HepG2 (cell line): ENCODE results near the gene ERICH3. TPM values are rescaled to one million over a fixed set of nuclear protein-coding genes. Genes with fewer than 3 reads are reported as not detected.

Source experiments
- ATAC-seq: fragments of 200-7000 bp; cut with Tn5 transposase; 3 replicates; pipeline ENCODE4 v1.9.1; 2020; ENCODE audit warnings: mild to moderate bottlenecking, moderate library complexity
- BruUV-seq: library from RNA; stranded (reverse); fragments of 400-500 nt; replicated peaks from 2 replicates; lab custom pipeline; 2021; lab: Mats Ljungman, UMichigan
- CTCF ChIA-PET: fragments of 300-600 bp; formaldehyde crosslinking; extraction: SDS; loops from one replicate; lab custom pipeline; 2021; ENCODE audit warnings: low total read pairs, inconsistent platforms, low intra/inter-chr PET ratio; lab: Yijun Ruan, JAX
- POLR2A ChIA-PET: fragments of 350-600 bp; sonication (Branson Sonifier 250); formaldehyde crosslinking; loops from one replicate; lab custom pipeline; 2020; ENCODE audit warnings: antibody characterized with exemption, inconsistent platforms; lab: Yijun Ruan, JAX
- DNase-seq: peaks from one replicate; pipeline ENCODE4 v3.0.0-alpha.2; 2015; ENCODE audit warnings: low spot score
- FAIRE-seq: peaks from 3 replicates; lab custom pipeline; 2011; peaks lifted over from hg19 to GRCh38; lab: Jason Lieb, UNC
- H2AFZ ChIP-seq: one replicate; pipeline ENCODE4 v1.6.1; 2011; ENCODE audit warnings: low read length, inconsistent platforms
- H3K27ac ChIP-seq: fragments of 300-600 bp; 3 replicates; pipeline ENCODE4 v1.8.0; 2011; ENCODE audit warnings: mixed run types, mild to moderate bottlenecking, mixed read lengths, low read length, inconsistent platforms; ENCODE audit not compliant: insufficient read depth; ENCODE audit errors: extremely low read length
- H3K27me3 ChIP-seq, 2 experiments: fragments of 200-600 bp in 1 of 2; 2 replicates in 1 of 2; 3 replicates in 1 of 2; pipeline versions ENCODE4 v1.6.0 to v1.8.0; 2011; ENCODE audit warnings: low read length in 2 of 2, mild to moderate bottlenecking in 2 of 2, moderate library complexity in 2 of 2, inconsistent platforms in 1 of 2; ENCODE audit not compliant: insufficient read depth in 2 of 2, control insufficient read depth in 1 of 2
- H3K36me3 ChIP-seq, 2 experiments: fragments of 200-600 bp in 1 of 2; replicated peaks in 1 of 2; 2 replicates in 1 of 2; 3 replicates in 1 of 2; pipeline versions ENCODE4 v1.5.1 to v1.8.0; 2011; ENCODE audit warnings: low read length in 2 of 2, inconsistent platforms in 1 of 2; ENCODE audit not compliant: insufficient read depth in 2 of 2, control insufficient read depth in 1 of 2
- H3K4me1 ChIP-seq: 2 replicates; pipeline ENCODE4 v1.5.1; 2012; ENCODE audit warnings: low read length, inconsistent platforms; ENCODE audit not compliant: insufficient read depth
- H3K4me2 ChIP-seq: 2 replicates; pipeline ENCODE4 v1.6.0; 2011; ENCODE audit warnings: low read depth, low read length, inconsistent platforms
- H3K4me3 ChIP-seq, 3 experiments: fragments of 200-600 bp in 1 of 3; sonication (generic), shearing (Covaris generic) in 1 of 3; replicated peaks in 1 of 3; 2 replicates each; pipeline ENCODE4 v1.5.1; 2011 to 2016; ENCODE audit warnings: low read length in 3 of 3, inconsistent platforms in 2 of 3, low read depth in 2 of 3, mild to moderate bottlenecking in 2 of 3, control low read depth in 1 of 3, mixed read lengths in 1 of 3; ENCODE audit not compliant: insufficient read depth in 1 of 3
- H3K79me2 ChIP-seq: one replicate; pipeline ENCODE4 v1.6.1; 2011; ENCODE audit warnings: low read length, inconsistent platforms; ENCODE audit not compliant: insufficient read depth
- H3K9ac ChIP-seq: 2 replicates; pipeline ENCODE4 v1.6.0; 2011; ENCODE audit warnings: mild to moderate bottlenecking, low read depth, low read length, inconsistent platforms; ENCODE audit not compliant: insufficient read depth
- H3K9me3 ChIP-seq: 2 replicates; pipeline ENCODE4 v1.5.1; 2012; ENCODE audit warnings: mild to moderate bottlenecking, low read length
- H4K20me1 ChIP-seq: 2 replicates; pipeline ENCODE4 v1.6.0; 2011; ENCODE audit warnings: inconsistent platforms, mild to moderate bottlenecking, low read length, moderate library complexity; ENCODE audit not compliant: insufficient read depth
- MXD4 ChIP-seq: IDR thresholded peaks from 2 replicates; pipeline ENCODE4 v1.6.1; 2016; ENCODE audit warnings: mild to moderate bottlenecking, missing biosample characterization, missing genetic modification reagents
- PHB2 ChIP-seq: fragments of 450-650 bp; IDR thresholded peaks from 2 replicates; pipeline ENCODE4 v1.6.1; 2018; ENCODE audit not compliant: partially characterized antibody
- THAP9 ChIP-seq: sonication (generic); formaldehyde crosslinking; IDR thresholded peaks from 2 replicates; pipeline ENCODE4; 2020; ENCODE audit warnings: missing genetic modification reagents, mild to moderate bottlenecking, borderline replicate concordance
- ZC3H13 ChIP-seq: sonication (generic); formaldehyde crosslinking; IDR thresholded peaks from 2 replicates; pipeline ENCODE4 v1.8.1; 2023; ENCODE audit warnings: mild to moderate bottlenecking, missing genetic modification reagents, moderate library complexity
- ZNF326 ChIP-seq: sonication (generic); formaldehyde crosslinking; IDR thresholded peaks from 2 replicates; pipeline ENCODE4 v1.4.0; 2020; ENCODE audit warnings: missing genetic modification reagents, borderline replicate concordance
- WGBS: methylation state at CpG from one replicate; pipeline ENCODE4 v1.1.6; 2017; ENCODE audit warnings: low lambda C conversion rate; 5-methylcytosine and 5-hydroxymethylcytosine counted together
- in situ Hi-C: cut with HindIII; loops from 2 replicates; pipeline ENCODE4 v1.10.0; 2017; ENCODE audit warnings: low pct_unique_long_range_greater_than_20kb; ENCODE audit not compliant: extremely low pct_ligation_motif_present
- intact Hi-C: fragments of 100-400 bp; cut with micrococcal nuclease; formaldehyde crosslinking; loops from one replicate; pipeline ENCODE4 v1.10.0; 2022; ENCODE audit not compliant: unreplicated experiment
- polyA plus RNA-seq, 8 experiments: library from polyadenylated mRNA; depleted of rRNA in 3 of 8; stranded (reverse) in 7 of 8; unstranded in 1 of 8; fragments of >200 nt; fragmentation: Illumina TruSeq in 4 of 8; extraction: Trizol in 4 of 8; gene quantifications; 2 replicates each; pipeline versions ENCODE4 v1.2.1 to v1.2.3, GENCODE V29; 2011 to 2016; ENCODE audit warnings: low read depth in 4 of 8, missing spikeins in 1 of 8, mixed read lengths in 1 of 8; ENCODE audit not compliant: insufficient read depth in 1 of 8
- total RNA-seq, 5 experiments: library from RNA; depleted of rRNA; stranded (reverse); fragments of >200 nt; fragmentation: Illumina TruSeq; extraction: Trizol; gene quantifications; 2 replicates each; pipeline ENCODE4 v1.2.3, GENCODE V29; 2016; ENCODE audit warnings: low read depth in 1 of 5
- TF ChIP-seq, protein P1 (sequence below): sonication (generic); formaldehyde crosslinking; IDR thresholded peaks from 2 replicates; pipeline ENCODE4 v1.4.0; 2020; ENCODE audit warnings: mild to moderate bottlenecking, missing genetic modification reagents

Gene ERICH3
- total and polyA plus RNA-seq, 2 of the 13 experiments (the other 11 are each of a cell fraction or from before 2014, with no cell fraction given) = 0.03 TPM; not detected in 1

DNA sequence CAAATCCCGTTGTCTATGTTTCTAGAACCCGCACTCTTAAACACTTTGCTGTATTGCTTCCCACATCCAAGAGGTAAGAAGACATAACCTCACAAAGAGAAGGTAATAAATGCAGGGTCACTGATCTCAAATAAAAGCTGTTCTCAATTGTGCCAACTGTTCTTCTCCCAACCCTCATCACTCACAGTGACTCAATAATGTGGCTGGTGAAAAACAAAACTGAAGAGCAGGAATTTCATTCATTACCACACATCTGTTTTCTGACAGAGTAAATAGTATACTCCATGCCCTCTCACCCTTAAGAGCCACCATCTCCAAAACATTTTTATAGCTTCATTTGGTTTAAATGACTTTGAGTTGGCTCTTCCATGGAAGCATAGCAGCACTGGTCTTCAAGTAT is 6.2 kb upstream of the ERICH3 start:
- POLR2A ChIA-PET = no interaction called here
- Histone ChIP-seq H3K9me3 (no peaks in the 10 kb centered on the region), H4K20me1 (no peaks in the 10 kb centered on the region), H3K36me3 (no peaks in the 10 kb centered on the region), H3K79me2 (no peaks in the 10 kb centered on the region), H3K27ac (no peak overlapping the region), H3K4me2 (no peak overlapping the region), H3K4me3 (no peak overlapping the region), H2AFZ (no peak overlapping the region), H3K27me3 (no peaks in the 10 kb centered on the region), H3K9ac (no peak overlapping the region), H3K4me1 (no peaks in the 10 kb centered on the region)
- CTCF ChIA-PET = no interaction called here
- TF ChIP-seq THAP9 (CRISPR knock-in tag) = no peak
- no peak for TF ChIP-seq MXD4 (CRISPR knock-in tag)
- TF ChIP-seq, protein P1, sequence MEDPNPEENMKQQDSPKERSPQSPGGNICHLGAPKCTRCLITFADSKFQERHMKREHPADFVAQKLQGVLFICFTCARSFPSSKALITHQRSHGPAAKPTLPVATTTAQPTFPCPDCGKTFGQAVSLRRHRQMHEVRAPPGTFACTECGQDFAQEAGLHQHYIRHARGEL (CRISPR knock-in tag) = no peak
- 51% methylated on average over 2 of the region's 2 CpGs for WGBS
- BruUV-seq = no TSS peak
- intact Hi-C loops (loop anchor here (10.0 kb wide), 1 partner anchor 175 kb away; no protein-coding TSS in a partner anchor), in situ Hi-C loops (loop anchor here (25.0 kb wide), 1 partner anchor 843 kb away; no protein-coding TSS in a partner anchor)
- ATAC-seq (no peak), FAIRE-seq (no peak), DNase-seq (no peak)

- Histone ChIP-seq H3K79me2 (no peaks in the 10 kb centered on the region), H3K9ac (no peak overlapping the region), H3K27ac (no peak overlapping the region), H3K4me2 (no peak overlapping the region), H3K9me3 (no peaks in the 10 kb centered on the region), H3K4me3 (no peak overlapping the region), H4K20me1 (no peaks in the 10 kb centered on the region), H2AFZ (no peak overlapping the region), H3K27me3 (peaks cover 0 to 8% of the 10 kb centered on the region in 2 experiments; a peak in 1 of 5 replicates), H3K36me3 (no peaks in the 10 kb centered on the region), H3K4me1 (no peaks in the 10 kb centered on the region)
- in situ Hi-C loops = loop anchor here (25.0 kb wide), 1 partner anchor 841 kb away; no protein-coding TSS in a partner anchor
- no peak for FAIRE-seq
- no peak for ATAC-seq
- POLR2A ChIA-PET = no interaction called here
- CTCF ChIA-PET = no interaction called here
- DNase-seq = no peak
- BruUV-seq = no TSS peak
- intact Hi-C loops = no loop called here
- no peak for TF ChIP-seq ZNF326
- no peak for TF ChIP-seq ZC3H13 (CRISPR knock-in tag)
- TF ChIP-seq PHB2 = no peak
Observed at GRCh38 chr1:74677926-74678325, 4.3 kb upstream of the ERICH3 start.
